Measurements from ENCODE around the gene PGGHG. TPM values are rescaled to one million over a fixed set of nuclear protein-coding genes. Genes with fewer than 3 reads are reported as not detected.
A peak's percentile ranks its signal among the peaks of the same experiment; 100 is the strongest.
"Not testable (repeated sequence)": the region's sequence is repeated elsewhere in the genome, so short reads cannot be mapped to it uniquely, and the experiment has no call there.

PGGHG gene
- total RNA-seq, 2 donors from 2014 or later: 248 to 484 TPM

DNA sequence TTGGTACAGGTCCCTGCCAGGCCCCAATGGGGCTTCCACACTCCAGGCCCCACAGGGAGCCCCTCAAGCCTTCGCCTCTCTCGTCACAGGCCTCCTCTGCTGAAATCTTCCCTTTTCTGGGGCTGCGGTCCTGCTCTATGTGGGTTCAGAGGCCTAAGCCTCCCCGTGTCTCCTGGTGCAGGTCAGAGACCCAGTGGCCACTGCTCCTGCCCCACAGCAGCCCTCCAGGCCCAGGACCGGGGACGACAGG is 37.6 kb downstream of the PGGHG start:
- Histone ChIP-seq H3K36me3 (replicated peaks in 1 of 2; ENCODE audit: insufficient read depth in 1 of 2, low read depth in 2 of 2) (no peaks in the 10 kb centered on the region), H3K4me3 (no peak overlapping the region), H3K9me3 (no peaks in the 10 kb centered on the region), H3K4me1 (peaks cover 16% of the 10 kb centered on the region), H3K27me3 (no peaks in the 10 kb centered on the region), H3K27ac (peak overlapping the region in 3 of 4 donors; percentile 64 to 81 (median 75))
- peak; percentile 5 for ATAC-seq
- DNase-seq: no peak
- intact Hi-C loops (cut with DNase I): no loop called here
- TF ChIP-seq POLR2A (IDR thresholded peaks at IDR 0.05): no peak
- TF ChIP-seq CTCF (IDR thresholded peaks at IDR 0.05): no peak
- WGBS, 2 donors: 69% methylated on average over 5 to 6 of the region's 6 CpGs

DNA sequence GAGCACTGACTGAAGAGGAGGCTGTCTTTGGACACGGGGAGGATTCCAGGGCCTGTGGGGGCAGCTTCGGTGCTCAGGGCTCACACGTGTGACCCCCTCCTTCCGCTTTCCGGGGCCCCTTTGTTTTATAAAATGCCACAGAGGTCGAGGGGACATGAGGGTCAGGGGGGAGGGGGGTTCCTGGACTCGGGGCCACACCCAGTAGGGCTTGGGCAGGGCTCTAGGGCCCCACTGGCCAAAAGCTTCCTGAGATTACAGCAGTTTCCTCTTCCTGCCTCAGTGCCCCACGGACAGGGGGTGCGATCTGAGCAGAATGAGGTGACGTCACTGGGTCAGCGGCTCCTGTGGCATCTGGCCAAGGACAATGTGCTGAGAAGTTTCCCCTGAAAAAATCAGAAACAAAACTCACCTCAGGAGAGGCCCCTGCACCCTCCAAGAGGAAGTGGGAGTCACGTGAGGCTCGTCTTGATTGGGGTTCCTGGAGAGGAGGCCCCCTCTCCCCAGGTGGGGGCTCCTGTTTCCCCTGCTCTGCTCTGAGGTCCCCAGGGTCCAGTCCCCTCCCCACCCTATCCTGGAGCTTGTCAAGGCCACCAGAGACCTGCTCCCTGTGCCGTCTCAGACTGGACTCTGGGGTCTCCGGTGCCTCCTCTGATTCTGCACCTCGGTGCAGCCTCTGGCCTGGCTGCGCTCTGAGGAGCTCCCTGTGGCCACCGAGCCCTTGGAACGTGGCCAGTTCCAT is 38.1 kb downstream of the PGGHG start:
- Histone ChIP-seq H3K4me3 (no peak overlapping the region), H3K27me3 (no peaks in the 10 kb centered on the region), H3K9me3 (no peaks in the 10 kb centered on the region), H3K27ac (peak overlapping the region in 3 of 4 donors; percentile 64 to 81 (median 75)), H3K36me3 (replicated peaks in 1 of 2; ENCODE audit: insufficient read depth in 1 of 2, low read depth in 2 of 2) (no peaks in the 10 kb centered on the region), H3K4me1 (peaks cover 16% of the 10 kb centered on the region)
- 14 to 19% methylated on average over 9 to 19 of the region's 19 CpGs for WGBS, 2 donors
- ATAC-seq (peak; percentile 78), DNase-seq (peak; percentile 70 to 89 (median 80))
- TF ChIP-seq CTCF (IDR thresholded peaks at IDR 0.05) (no peak), POLR2A (IDR thresholded peaks at IDR 0.05) (peak in 1 of 3 donors; percentile 16)
- intact Hi-C loops (cut with DNase I): no loop called here

- Histone ChIP-seq H3K27me3 (no peaks in the 10 kb centered on the region), H3K9me3 (no peaks in the 10 kb centered on the region), H3K27ac (peak overlapping the region in 3 of 4 donors; percentile 64 to 81 (median 75)), H3K4me3 (no peak overlapping the region), H3K4me1 (peaks cover 16% of the 10 kb centered on the region), H3K36me3 (replicated peaks in 1 of 2; ENCODE audit: insufficient read depth in 1 of 2, low read depth in 2 of 2) (no peaks in the 10 kb centered on the region)
- ATAC-seq (no peak), DNase-seq (no peak)
- TF ChIP-seq CTCF (IDR thresholded peaks at IDR 0.05): no peak
- no peak for TF ChIP-seq POLR2A (IDR thresholded peaks at IDR 0.05)
- intact Hi-C loops (cut with DNase I): no loop called here
- 92 to 95% methylated on average over 3 of the region's 3 CpGs for WGBS, 2 donors
These were observed 38.6 kb downstream of the PGGHG start for GRCh38 chr11:327581-327923.

DNA sequence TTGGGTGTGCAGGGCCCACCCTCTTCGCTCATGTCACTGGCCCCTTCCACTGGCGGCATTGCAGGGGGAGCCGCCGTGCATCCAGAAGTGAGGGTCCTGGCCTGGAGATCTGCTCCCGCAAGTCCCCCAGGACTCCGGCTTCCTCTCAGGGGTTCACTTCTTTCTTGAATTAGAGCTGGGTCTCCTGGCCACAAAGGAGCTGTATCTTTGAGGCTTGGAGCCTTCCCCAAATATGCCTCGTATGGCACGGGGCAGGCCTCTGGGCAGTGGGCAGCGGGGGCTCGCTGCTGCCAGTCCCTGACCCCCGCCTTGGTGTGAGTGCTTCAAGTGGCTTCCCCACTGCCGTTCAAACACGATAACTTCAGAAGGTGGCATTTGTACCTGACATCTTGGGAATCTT is 39.1 kb downstream of the PGGHG start:
- no peak overlapping the region for H3K27ac ChIP-seq
- H3K36me3 ChIP-seq (replicated peaks in 1 of 2; ENCODE audit: insufficient read depth in 1 of 2, low read depth in 2 of 2): no peaks in the 10 kb centered on the region
- H3K27me3 ChIP-seq: no peaks in the 10 kb centered on the region
- H3K4me3 ChIP-seq: no peak overlapping the region
- intact Hi-C loops (cut with DNase I): no loop called here
- TF ChIP-seq POLR2A (IDR thresholded peaks at IDR 0.05) (no peak), CTCF (IDR thresholded peaks at IDR 0.05) (no peak)
- no peaks in the 10 kb centered on the region for H3K9me3 ChIP-seq
- 90 to 94% methylated on average over 11 to 13 of the region's 13 CpGs for WGBS, 2 donors
- ATAC-seq (no peak), DNase-seq (no peak)
- H3K4me1 ChIP-seq: peaks cover 16% of the 10 kb centered on the region

GRCh38 chr11:328516-329100 is 39.7 kb downstream of the PGGHG start:
- H3K27ac ChIP-seq, DNase-seq: not testable (repeated sequence)
- H3K4me1 ChIP-seq: peaks cover 16% of the 10 kb centered on the region

More at GRCh38 chr11:328516-329100, 39.7 kb downstream of the PGGHG start:
- intact Hi-C loops (cut with DNase I); H3K4me3 ChIP-seq; ATAC-seq; H3K36me3 ChIP-seq (replicated peaks in 1 of 2; ENCODE audit: insufficient read depth in 1 of 2, low read depth in 2 of 2); H3K9me3 ChIP-seq; H3K27me3 ChIP-seq: not testable (repeated sequence)
- 85 to 89% methylated on average over 15 of the region's 15 CpGs for WGBS, 2 donors

Measured in body of pancreas (tissue), 4 donors.